GM23248 (cell line): ENCODE measurements around the gene RIBC2. TPM values are rescaled to one million over a fixed set of nuclear protein-coding genes. Genes with fewer than 3 reads are reported as not detected.

Experiments
- DNase-seq: peaks from one replicate; pipeline ENCODE4 v3.0.0-alpha.2; 2015
- H2AFZ ChIP-seq: fragments of 200-600 bp; sonication (generic); 2 replicates; pipeline ENCODE4 v1.6.1; 2016; ENCODE audit warnings: antibody characterized with exemption
- H3F3A ChIP-seq: fragments of 200-600 bp; sonication (generic); 2 replicates; pipeline ENCODE4 v1.6.1; 2016; ENCODE audit warnings: mild to moderate bottlenecking, antibody characterized with exemption, mixed run types; ENCODE audit not compliant: insufficient read depth
- H3K27ac ChIP-seq: fragments of 200-600 bp; sonication (generic); 2 replicates; pipeline ENCODE4 v1.5.1; 2016; ENCODE audit warnings: mild to moderate bottlenecking
- H3K27me3 ChIP-seq: fragments of 200-600 bp; sonication (generic); replicated peaks from 2 replicates; pipeline ENCODE4 v1.6.1; 2016; ENCODE audit warnings: mild to moderate bottlenecking; ENCODE audit not compliant: insufficient read depth
- H3K36me3 ChIP-seq: fragments of 200-600 bp; sonication (generic); 2 replicates; pipeline ENCODE4 v1.6.1; 2016; ENCODE audit warnings: low read depth, mild to moderate bottlenecking
- H3K4me1 ChIP-seq: fragments of 200-600 bp; sonication (generic); 2 replicates; pipeline ENCODE4 v1.6.1; 2016; ENCODE audit warnings: mild to moderate bottlenecking; ENCODE audit not compliant: insufficient read depth
- H3K4me2 ChIP-seq: fragments of 200-600 bp; sonication (generic); one replicate; pipeline ENCODE4 v1.6.1; 2016; ENCODE audit warnings: mild to moderate bottlenecking; ENCODE audit not compliant: unreplicated experiment
- H3K4me3 ChIP-seq: fragments of 200-600 bp; sonication (generic); 2 replicates; pipeline ENCODE4 v1.5.1; 2016; ENCODE audit warnings: mild to moderate bottlenecking
- H3K79me2 ChIP-seq: fragments of 200-600 bp; sonication (generic); 2 replicates; pipeline ENCODE4 v1.6.1; 2016; ENCODE audit warnings: mild to moderate bottlenecking; ENCODE audit not compliant: insufficient read depth
- H3K9ac ChIP-seq: fragments of 200-600 bp; sonication (generic); 2 replicates; pipeline ENCODE4 v1.6.1; 2016; ENCODE audit warnings: mild to moderate bottlenecking
- H3K9me2 ChIP-seq: fragments of 200-600 bp; sonication (generic); 2 replicates; pipeline ENCODE4 v1.6.1; 2016; ENCODE audit warnings: mixed run types, mild to moderate bottlenecking, moderate library complexity; ENCODE audit not compliant: insufficient read depth
- H3K9me3 ChIP-seq: fragments of 200-600 bp; sonication (generic); one replicate; pipeline ENCODE4 v1.6.1; 2017; ENCODE audit warnings: low read depth
- H4K20me1 ChIP-seq: fragments of 200-600 bp; sonication (generic); 2 replicates; pipeline ENCODE4 v1.6.0; 2016; ENCODE audit not compliant: insufficient read depth
- EZH2 ChIP-seq: fragments of 200-600 bp; sonication (generic); IDR thresholded peaks from 2 replicates; pipeline ENCODE4 v1.6.1; 2018; ENCODE audit warnings: antibody characterized with exemption, mild to moderate bottlenecking; ENCODE audit not compliant: insufficient read depth, poor library complexity, severe bottlenecking
- EZH2phosphoT487 ChIP-seq: fragments of 200-600 bp; sonication (generic); IDR thresholded peaks from 2 replicates; pipeline ENCODE4 v1.6.1; 2018; ENCODE audit warnings: antibody characterized with exemption, moderate library complexity, mild to moderate bottlenecking, low read depth; ENCODE audit not compliant: insufficient read depth
- WGBS, 2 experiments: methylation state at CpG; one replicate each; pipeline ENCODE4 v1.1.6; 2015 to 2017; ENCODE audit warnings: low lambda C conversion rate in 2 of 2, low coverage in 1 of 2; ENCODE audit errors: missing lambda C conversion rate in 2 of 2; 5-methylcytosine and 5-hydroxymethylcytosine counted together
- in situ Hi-C: fragments of 300-500 bp; cut with MboI; formaldehyde crosslinking; loops from 2 replicates; pipeline ENCODE4 v1.15.0; 2020
- polyA plus RNA-seq: library from polyadenylated mRNA; unstranded; fragments of >200 nt; fragmentation: Nextera tagmentation; extraction: Ambion mirVana; gene quantifications from 2 replicates; pipeline ENCODE4 v1.2.1, GENCODE V29; 2016
- total RNA-seq: library from RNA; depleted of rRNA; stranded (reverse); fragments of >200 nt; shearing (Covaris generic); gene quantifications from 2 replicates; pipeline ENCODE4 v1.2.3, GENCODE V29; 2014

RIBC2 gene
- total and polyA plus RNA-seq, 2 experiments from 2014 or later, result 0.32 to 1.3 TPM

DNA sequence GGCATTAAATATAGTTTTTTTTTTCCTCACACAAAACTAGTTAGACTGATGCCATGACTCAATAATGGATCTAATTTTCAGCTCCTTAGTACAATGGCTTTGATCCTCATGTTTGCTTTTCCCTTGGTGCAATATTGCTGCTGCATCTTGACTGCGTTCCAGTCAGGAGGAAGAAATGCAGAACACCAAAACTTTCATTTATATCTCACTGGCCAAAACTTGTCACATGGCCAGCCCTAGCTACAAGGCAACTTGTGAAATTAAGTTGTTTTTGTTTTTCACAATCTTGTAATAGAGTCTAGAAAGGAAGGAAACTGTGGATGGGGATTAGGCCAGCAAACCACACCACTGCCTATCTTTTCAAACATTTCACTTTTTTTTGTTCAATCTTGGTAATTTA is 36.8 kb upstream of the RIBC2 start:
- 94 to 96% methylated on average over 1 of the region's 1 CpG for WGBS, 2 experiments
- in situ Hi-C loops, result no loop called here
- no peak for DNase-seq

GRCh38 chr22:45381348-45381747 is 32.1 kb upstream of the RIBC2 start:
- no peak overlapping the region for H3K9ac ChIP-seq
- TF ChIP-seq EZH2phosphoT487 (no peak), EZH2 (no peak)
- no peak overlapping the region for H2AFZ ChIP-seq
- no peak overlapping the region for H3K27ac ChIP-seq
- H3K4me3 ChIP-seq, result no peak overlapping the region
- no peaks in the 10 kb centered on the region for H3K9me2 ChIP-seq
- 76 to 89% methylated on average over 2 of the region's 2 CpGs for WGBS, 2 experiments
- no peak overlapping the region for H3K4me2 ChIP-seq
- no peak for DNase-seq
- no peaks in the 10 kb centered on the region for H3F3A ChIP-seq
- no peaks in the 10 kb centered on the region for H3K4me1 ChIP-seq
- H3K36me3 ChIP-seq, result no peaks in the 10 kb centered on the region
- H4K20me1 ChIP-seq, result no peaks in the 10 kb centered on the region
- H3K9me3 ChIP-seq, result no peaks in the 10 kb centered on the region
- in situ Hi-C loops, result no loop called here
- H3K27me3 ChIP-seq, result no peaks in the 10 kb centered on the region
- H3K79me2 ChIP-seq, result no peaks in the 10 kb centered on the region

More for the DNA sequence above, 36.8 kb upstream of the RIBC2 start:
- no peaks in the 10 kb centered on the region for H3F3A ChIP-seq
- no peaks in the 10 kb centered on the region for H3K36me3 ChIP-seq
- H3K27me3 ChIP-seq, result no peaks in the 10 kb centered on the region
- TF ChIP-seq EZH2 (no peak), EZH2phosphoT487 (no peak)
- no peaks in the 10 kb centered on the region for H4K20me1 ChIP-seq
- no peak overlapping the region for H3K4me2 ChIP-seq
- no peaks in the 10 kb centered on the region for H3K4me1 ChIP-seq
- no peak overlapping the region for H3K27ac ChIP-seq
- no peak overlapping the region for H3K9ac ChIP-seq
- H3K9me3 ChIP-seq, result no peaks in the 10 kb centered on the region
- H2AFZ ChIP-seq, result no peak overlapping the region
- H3K9me2 ChIP-seq, result no peaks in the 10 kb centered on the region
- no peak overlapping the region for H3K4me3 ChIP-seq
- H3K79me2 ChIP-seq, result no peaks in the 10 kb centered on the region

GRCh38 chr22:45389546-45389945 is 23.9 kb upstream of the RIBC2 start:
- in situ Hi-C loops, result no loop called here
- 81 to 83% methylated on average over 3 of the region's 3 CpGs for WGBS, 2 experiments
- Histone ChIP-seq H3K4me1 (no peaks in the 10 kb centered on the region), H3K27me3 (0 out of 2 replicates have a peak, but pooled peaks cover 26% of the 10 kb centered on the region), H3K4me3 (no peak overlapping the region), H4K20me1 (no peaks in the 10 kb centered on the region), H2AFZ (no peak overlapping the region), H3K4me2 (no peak overlapping the region), H3K9me3 (no peaks in the 10 kb centered on the region), H3K79me2 (no peaks in the 10 kb centered on the region), H3K27ac (no peak overlapping the region), H3K36me3 (no peaks in the 10 kb centered on the region), H3K9me2 (no peaks in the 10 kb centered on the region), H3K9ac (no peak overlapping the region), H3F3A (no peaks in the 10 kb centered on the region)
- no peak for TF ChIP-seq EZH2phosphoT487
- TF ChIP-seq EZH2, result no peak
- DNase-seq, result no peak

DNA sequence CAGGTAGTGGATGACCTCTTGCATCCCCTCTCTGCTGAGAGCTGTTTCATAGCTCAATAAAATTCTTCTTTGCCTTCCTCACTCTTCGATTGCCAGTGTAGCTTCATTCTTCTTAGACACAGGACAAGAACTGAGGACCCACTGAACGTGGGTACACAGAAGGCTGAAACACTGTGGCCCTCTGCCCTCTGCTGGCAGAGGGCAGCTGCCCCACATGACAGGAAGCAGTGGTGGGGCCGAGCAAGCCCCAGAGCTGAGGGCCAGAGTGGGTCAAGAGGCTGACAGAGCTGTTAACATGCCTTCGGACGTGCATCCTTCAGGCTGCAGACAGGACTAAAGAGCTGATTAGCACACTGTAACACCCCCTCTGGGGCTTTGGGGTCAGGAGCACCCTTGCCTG is 15.7 kb upstream of the RIBC2 start:
- Histone ChIP-seq H3K9me3 (no peaks in the 10 kb centered on the region), H3K4me2 (no peak overlapping the region), H3K4me1 (no peaks in the 10 kb centered on the region), H3K36me3 (no peaks in the 10 kb centered on the region), H3K9me2 (no peaks in the 10 kb centered on the region), H3F3A (no peaks in the 10 kb centered on the region), H3K27ac (no peak overlapping the region), H3K4me3 (no peak overlapping the region), H4K20me1 (no peaks in the 10 kb centered on the region), H3K27me3 (peaks cover 13% of the 10 kb centered on the region; the same call in 1 of the 2 replicates), H3K79me2 (no peaks in the 10 kb centered on the region), H2AFZ (no peak overlapping the region), H3K9ac (no peak overlapping the region)
- 86 to 88% methylated on average over 5 of the region's 5 CpGs for WGBS, 2 experiments
- TF ChIP-seq EZH2phosphoT487 (no peak), EZH2 (no peak)
- in situ Hi-C loops, result no loop called here
- no peak for DNase-seq

DNA sequence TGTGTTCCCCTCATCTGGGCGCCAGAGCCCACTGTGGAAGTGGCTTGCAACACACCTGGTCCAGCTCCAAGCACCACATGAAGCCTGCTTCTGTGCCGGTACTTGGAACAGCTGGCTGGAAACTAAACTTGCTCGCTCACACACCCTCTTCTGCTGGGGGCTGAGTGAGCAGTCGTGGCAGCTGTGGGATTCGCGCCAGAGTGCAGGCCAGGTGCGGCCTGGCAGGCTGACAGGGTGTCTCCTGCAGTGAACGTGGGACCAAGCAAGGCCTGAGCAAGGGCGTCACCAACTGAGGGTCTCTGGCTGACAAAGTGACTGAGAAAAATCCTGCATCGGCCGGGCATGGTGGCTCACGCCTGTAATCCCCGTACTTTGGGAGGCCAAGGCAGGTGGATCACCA is 15.3 kb upstream of the RIBC2 start:
- no peaks in the 10 kb centered on the region for H3K4me1 ChIP-seq
- H3K4me2 ChIP-seq, result no peak overlapping the region
- WGBS, 2 experiments, result 72 to 74% methylated on average over 13 of the region's 13 CpGs
- H3F3A ChIP-seq, result no peaks in the 10 kb centered on the region
- H4K20me1 ChIP-seq, result no peaks in the 10 kb centered on the region
- H3K9me2 ChIP-seq, result no peaks in the 10 kb centered on the region
- TF ChIP-seq EZH2, result no peak
- TF ChIP-seq EZH2phosphoT487, result no peak
- no peaks in the 10 kb centered on the region for H3K36me3 ChIP-seq
- no peak overlapping the region for H2AFZ ChIP-seq
- in situ Hi-C loops, result no loop called here
- peaks cover 8% of the 10 kb centered on the region; the same call in 1 of the 2 replicates for H3K27me3 ChIP-seq
- no peak overlapping the region for H3K9ac ChIP-seq
- no peaks in the 10 kb centered on the region for H3K9me3 ChIP-seq
- no peak overlapping the region for H3K27ac ChIP-seq
- no peak overlapping the region for H3K4me3 ChIP-seq
- DNase-seq, result no peak
- H3K79me2 ChIP-seq, result no peaks in the 10 kb centered on the region
